Mesendoderm (in vitro differentiated cells): ENCODE measurements around the gene PTTG2.

Experiments
- DNase-seq: peaks from one replicate; pipeline ENCODE4 v3.0.0; 2013
- H2AK5ac ChIP-seq: 2 replicates; pipeline ENCODE4 v1.6.1; 2013; ENCODE audit warnings: low read length, inconsistent platforms
- H2BK120ac ChIP-seq: 2 replicates; pipeline ENCODE4 v1.6.1; 2013; ENCODE audit warnings: low read depth, mild to moderate bottlenecking, low read length, moderate library complexity, mixed read lengths
- H2BK15ac ChIP-seq: replicated peaks from 2 replicates; pipeline ENCODE4 v1.6.1; 2013; ENCODE audit warnings: low read depth, mild to moderate bottlenecking, moderate library complexity
- H2BK5ac ChIP-seq: 2 replicates; pipeline ENCODE4 v1.6.1; 2013; ENCODE audit warnings: low read length, inconsistent platforms
- H3K18ac ChIP-seq: 2 replicates; pipeline ENCODE4 v1.6.1; 2013; ENCODE audit warnings: mild to moderate bottlenecking, low read length, mixed read lengths
- H3K23ac ChIP-seq: one replicate; pipeline ENCODE4 v1.6.1; 2013; ENCODE audit warnings: low read length
- H3K27ac ChIP-seq: 2 replicates; pipeline ENCODE4 v1.5.1; 2013; ENCODE audit warnings: low read depth, mild to moderate bottlenecking, inconsistent platforms, low read length, moderate library complexity
- H3K27me3 ChIP-seq: 2 replicates; pipeline ENCODE4 v1.6.1; 2013; ENCODE audit warnings: low read length, control low read depth, mild to moderate bottlenecking, inconsistent platforms; ENCODE audit not compliant: insufficient read depth, poor library complexity
- H3K36me3 ChIP-seq: 2 replicates; pipeline ENCODE4 v1.6.1; 2013; ENCODE audit warnings: low read length, inconsistent platforms; ENCODE audit not compliant: control insufficient read depth, insufficient read depth
- H3K4ac ChIP-seq: one replicate; pipeline ENCODE4 v1.6.1; 2013; ENCODE audit warnings: low read depth, mild to moderate bottlenecking, low read length, moderate library complexity
- H3K4me1 ChIP-seq: 2 replicates; pipeline ENCODE4 v1.6.1; 2013; ENCODE audit warnings: low read depth, low read length, inconsistent platforms; ENCODE audit not compliant: control insufficient read depth
- H3K4me2 ChIP-seq: 2 replicates; pipeline ENCODE4 v1.6.1; 2013; ENCODE audit warnings: low read length
- H3K4me3 ChIP-seq: 2 replicates; pipeline ENCODE4 v1.5.1; 2013; ENCODE audit warnings: mild to moderate bottlenecking, low read length
- H3K56ac ChIP-seq: one replicate; pipeline ENCODE4 v1.6.1; 2013; ENCODE audit warnings: low read length
- H3K79me1 ChIP-seq: 2 replicates; pipeline ENCODE4 v1.6.1; 2013; ENCODE audit warnings: low read length, inconsistent platforms
- H3K79me2 ChIP-seq: 2 replicates; pipeline ENCODE4 v1.6.1; 2013; ENCODE audit warnings: mild to moderate bottlenecking, low read length; ENCODE audit not compliant: control insufficient read depth, insufficient read depth
- H3K9ac ChIP-seq: 2 replicates; pipeline ENCODE4 v1.6.1; 2013; ENCODE audit warnings: low read length, inconsistent platforms
- H4K5ac ChIP-seq: one replicate; pipeline ENCODE4 v1.6.1; 2013; ENCODE audit warnings: low read length
- H4K8ac ChIP-seq: one replicate; pipeline ENCODE4 v1.6.1; 2013; ENCODE audit warnings: low read depth, mild to moderate bottlenecking, control low read depth, low read length, moderate library complexity
- WGBS: extraction: QIAGEN DNeasy Blood & Tissue Kit; methylation state at CpG from one replicate; pipeline ENCODE4 v1.1.7; 2013; ENCODE audit warnings: low lambda C conversion rate, missing lambda C conversion rate; ENCODE audit not compliant: insufficient coverage; ENCODE audit errors: extremely low coverage; 5-methylcytosine and 5-hydroxymethylcytosine counted together

PTTG2 gene

GRCh38 chr4:37995981-37996775, 36.0 kb downstream of the PTTG2 start:
- Histone ChIP-seq H2BK5ac (no peak overlapping the region), H3K4ac (no peak overlapping the region), H3K23ac (no peak overlapping the region), H4K8ac (no peak overlapping the region), H3K56ac (no peak overlapping the region), H2BK120ac (no peak overlapping the region), H3K4me3 (no peak overlapping the region), H3K4me1 (peaks cover 19% of the 10 kb centered on the region), H4K5ac (no peak overlapping the region), H3K36me3 (no peaks in the 10 kb centered on the region), H3K27ac (no peak overlapping the region), H2BK15ac (no peak overlapping the region), H3K9ac (no peak overlapping the region), H3K4me2 (no peak overlapping the region), H3K27me3 (no peaks in the 10 kb centered on the region), H3K79me1 (peaks cover 29% of the 10 kb centered on the region), H3K18ac (no peak overlapping the region), H2AK5ac (no peak overlapping the region), H3K79me2 (peaks cover 44% of the 10 kb centered on the region)
- DNase-seq, result no peak
- WGBS, result no CpG with 5 or more reads among the region's 7 CpGs

GRCh38 chr4:37998226-37998625, 38.0 kb downstream of the PTTG2 start:
- no peak overlapping the region for H3K18ac ChIP-seq
- no peak overlapping the region for H3K56ac ChIP-seq
- H3K9ac ChIP-seq, result no peak overlapping the region
- H2BK5ac ChIP-seq, result no peak overlapping the region
- H3K4ac ChIP-seq, result no peak overlapping the region
- DNase-seq, result no peak
- H4K8ac ChIP-seq, result no peak overlapping the region
- peaks cover 29% of the 10 kb centered on the region for H3K4me1 ChIP-seq
- H3K79me2 ChIP-seq, result peaks cover 45% of the 10 kb centered on the region
- H4K5ac ChIP-seq, result no peak overlapping the region
- H3K27me3 ChIP-seq, result no peaks in the 10 kb centered on the region
- H3K36me3 ChIP-seq, result no peaks in the 10 kb centered on the region
- WGBS, result no CpG with 5 or more reads among the region's 9 CpGs
- H3K23ac ChIP-seq, result no peak overlapping the region
- H2AK5ac ChIP-seq, result no peak overlapping the region
- peaks cover 26% of the 10 kb centered on the region for H3K79me1 ChIP-seq
- H3K27ac ChIP-seq, result no peak overlapping the region
- H3K4me2 ChIP-seq, result no peak overlapping the region
- no peak overlapping the region for H2BK120ac ChIP-seq
- H3K4me3 ChIP-seq, result no peak overlapping the region
- H2BK15ac ChIP-seq, result no peak overlapping the region

- H3K4me2 ChIP-seq, result no peak overlapping the region
- H4K8ac ChIP-seq, result no peak overlapping the region
- H3K27ac ChIP-seq, result no peak overlapping the region
- H3K56ac ChIP-seq, result no peak overlapping the region
- H3K9ac ChIP-seq, result no peak overlapping the region
- no peak overlapping the region for H2AK5ac ChIP-seq
- H3K23ac ChIP-seq, result no peak overlapping the region
- H3K4me1 ChIP-seq, result peaks cover 27% of the 10 kb centered on the region
- no peaks in the 10 kb centered on the region for H3K36me3 ChIP-seq
- no peak overlapping the region for H2BK120ac ChIP-seq
- H3K79me2 ChIP-seq, result peaks cover 49% of the 10 kb centered on the region
- DNase-seq, result no peak
- H2BK15ac ChIP-seq, result no peak overlapping the region
- H2BK5ac ChIP-seq, result no peak overlapping the region
- no CpG with 5 or more reads among the region's 12 CpGs for WGBS
- no peak overlapping the region for H4K5ac ChIP-seq
- no peak overlapping the region for H3K4ac ChIP-seq
- H3K79me1 ChIP-seq, result peaks cover 26% of the 10 kb centered on the region
- H3K4me3 ChIP-seq, result no peak overlapping the region
- no peaks in the 10 kb centered on the region for H3K27me3 ChIP-seq
- H3K18ac ChIP-seq, result no peak overlapping the region
Observed at GRCh38 chr4:37999000-37999716, 39.0 kb downstream of the PTTG2 start.

- peaks cover 50% of the 10 kb centered on the region for H3K79me2 ChIP-seq
- H3K56ac ChIP-seq, result no peak overlapping the region
- H2AK5ac ChIP-seq, result no peak overlapping the region
- H3K4me1 ChIP-seq, result peaks cover 29% of the 10 kb centered on the region
- no peaks in the 10 kb centered on the region for H3K27me3 ChIP-seq
- H2BK5ac ChIP-seq, result no peak overlapping the region
- no peak overlapping the region for H3K4me2 ChIP-seq
- no peak overlapping the region for H2BK15ac ChIP-seq
- no CpG with 5 or more reads among the region's 3 CpGs for WGBS
- no peak overlapping the region for H4K8ac ChIP-seq
- no peaks in the 10 kb centered on the region for H3K36me3 ChIP-seq
- no peak overlapping the region for H3K23ac ChIP-seq
- H4K5ac ChIP-seq, result no peak overlapping the region
- H3K79me1 ChIP-seq, result peaks cover 26% of the 10 kb centered on the region
- H3K9ac ChIP-seq, result no peak overlapping the region
- no peak overlapping the region for H3K4me3 ChIP-seq
- no peak for DNase-seq
- no peak overlapping the region for H3K18ac ChIP-seq
- H3K4ac ChIP-seq, result no peak overlapping the region
- H2BK120ac ChIP-seq, result no peak overlapping the region
- no peak overlapping the region for H3K27ac ChIP-seq
Observed at GRCh38 chr4:37999965-38000364, 39.8 kb downstream of the PTTG2 start.

- no CpG with 5 or more reads among the region's 3 CpGs for WGBS
- Histone ChIP-seq H3K18ac (no peak overlapping the region), H3K4ac (no peak overlapping the region), H4K5ac (no peak overlapping the region), H3K4me1 (peaks cover 28% of the 10 kb centered on the region), H2BK15ac (no peak overlapping the region), H3K4me2 (no peak overlapping the region), H3K23ac (no peak overlapping the region), H2AK5ac (no peak overlapping the region), H2BK120ac (no peak overlapping the region), H3K36me3 (no peaks in the 10 kb centered on the region), H3K27me3 (no peaks in the 10 kb centered on the region), H3K79me1 (peaks cover 24% of the 10 kb centered on the region), H3K79me2 (peaks cover 45% of the 10 kb centered on the region), H3K9ac (no peak overlapping the region), H4K8ac (no peak overlapping the region), H3K27ac (no peak overlapping the region), H3K56ac (no peak overlapping the region), H2BK5ac (no peak overlapping the region), H3K4me3 (no peak overlapping the region)
- DNase-seq, result peak; percentile 96
Observed at GRCh38 chr4:38001927-38002326, 41.7 kb downstream of the PTTG2 start.
